SK-N-SH treated with all-trans-retinoic acid at 6 μM for 48 hours (cell line): ENCODE measurements around the gene PALD1.

Experiments
- ATAC-seq: fragments of 200-7000 bp; cut with Tn5 transposase; 3 replicates; pipeline ENCODE4 v1.9.1; 2020; ENCODE audit warnings: mild to moderate bottlenecking, moderate library complexity
- BACH2 ChIP-seq: fragments of 250-450 bp; sonication (Bioruptor Pico); IDR thresholded peaks from 2 replicates; pipeline ENCODE4 v1.9.0; 2021; ENCODE audit warnings: mild to moderate bottlenecking, borderline replicate concordance
- CREB5 ChIP-seq: fragments of 250-450 bp; sonication (Bioruptor Pico); IDR thresholded peaks from 2 replicates; pipeline ENCODE4 v1.5.1; 2020; ENCODE audit warnings: low read depth, mild to moderate bottlenecking, moderate library complexity
- CSDC2 ChIP-seq: fragments of 250-450 bp; sonication (Bioruptor Pico); IDR thresholded peaks from 2 replicates; pipeline ENCODE4 v1.5.0; 2020; ENCODE audit warnings: mild to moderate bottlenecking, moderate library complexity
- CSRNP3 ChIP-seq: fragments of 250-450 bp; sonication (Bioruptor Pico); IDR thresholded peaks from 2 replicates; pipeline ENCODE4 v1.5.1; 2021; ENCODE audit warnings: mild to moderate bottlenecking, moderate library complexity
- GLIS3 ChIP-seq: fragments of 250-450 bp; sonication (Bioruptor Pico); IDR thresholded peaks from 2 replicates; pipeline ENCODE4 v1.5.0; 2020; ENCODE audit warnings: mild to moderate bottlenecking, moderate library complexity
- ISL1 ChIP-seq: fragments of 250-450 bp; sonication (Bioruptor Pico); IDR thresholded peaks from 2 replicates; pipeline ENCODE4 v2.1.2; 2022; ENCODE audit warnings: mild to moderate bottlenecking, moderate library complexity
- OSR1 ChIP-seq: fragments of 250-450 bp; sonication (Bioruptor Pico); IDR thresholded peaks from 2 replicates; pipeline ENCODE4 v1.8.0; 2022; ENCODE audit warnings: moderate library complexity, mild to moderate bottlenecking, inconsistent platforms
- PATZ1 ChIP-seq: fragments of 250-450 bp; sonication (Bioruptor Pico); IDR thresholded peaks from 2 replicates; pipeline ENCODE4 v1.8.0; 2020; ENCODE audit warnings: mild to moderate bottlenecking, moderate library complexity, borderline replicate concordance
- POU6F1 ChIP-seq: fragments of 250-450 bp; sonication (Bioruptor Pico); IDR thresholded peaks from 2 replicates; pipeline ENCODE4 v1.8.0; 2021; ENCODE audit warnings: low read depth, mild to moderate bottlenecking, moderate library complexity, borderline replicate concordance
- PPARA ChIP-seq: fragments of 250-450 bp; sonication (Bioruptor Pico); IDR thresholded peaks from 2 replicates; pipeline ENCODE4 v1.5.0; 2020; ENCODE audit warnings: mild to moderate bottlenecking, borderline replicate concordance
- RARB ChIP-seq: fragments of 250-450 bp; sonication (Bioruptor Pico); IDR thresholded peaks from 2 replicates; pipeline ENCODE4 v1.8.0; 2021; ENCODE audit warnings: mild to moderate bottlenecking, moderate library complexity
- TCF4 ChIP-seq: fragments of 250-450 bp; sonication (Bioruptor Pico); IDR thresholded peaks from 2 replicates; pipeline ENCODE4 v1.8.0; 2021; ENCODE audit warnings: mild to moderate bottlenecking, moderate library complexity, borderline replicate concordance
- TOX ChIP-seq: fragments of 250-450 bp; sonication (Bioruptor Pico); IDR thresholded peaks from 2 replicates; pipeline ENCODE4 v1.8.0; 2021; ENCODE audit warnings: mild to moderate bottlenecking, moderate library complexity, borderline replicate concordance
- TSHZ2 ChIP-seq: fragments of 250-450 bp; sonication (Bioruptor Pico); IDR thresholded peaks from 2 replicates; pipeline ENCODE4 v1.5.0; 2020; ENCODE audit warnings: mild to moderate bottlenecking, moderate library complexity
- ZC3H10 ChIP-seq: fragments of 250-450 bp; sonication (Bioruptor Pico); IDR thresholded peaks from 2 replicates; pipeline ENCODE4 v1.5.1; 2021; ENCODE audit warnings: mild to moderate bottlenecking, moderate library complexity
- ZNF565 ChIP-seq: fragments of 450-650 bp; formaldehyde crosslinking; conservative IDR thresholded peaks from 2 replicates; pipeline ENCODE4 v1.5.0; 2020; ENCODE audit warnings: low read depth, mild to moderate bottlenecking, moderate library complexity
- ZNF70 ChIP-seq: fragments of 450-650 bp; formaldehyde crosslinking; IDR thresholded peaks from 2 replicates; pipeline ENCODE4 v1.5.0; 2020; ENCODE audit warnings: mild to moderate bottlenecking, moderate library complexity
- ZNF8 ChIP-seq: fragments of 450-650 bp; formaldehyde crosslinking; IDR thresholded peaks from 2 replicates; pipeline ENCODE4 v1.5.0; 2020; ENCODE audit warnings: mild to moderate bottlenecking, moderate library complexity

PALD1 gene

GRCh38 chr10:70535451-70535850 is 56.9 kb downstream of the PALD1 start:
- TF ChIP-seq BACH2 (CRISPR knock-in tag) (no peak), CSDC2 (CRISPR knock-in tag) (no peak), ISL1 (CRISPR knock-in tag) (no peak)
- no peak for ATAC-seq

- ATAC-seq, result no peak
- no peak for TF ChIP-seq ZNF70
- TF ChIP-seq ISL1 (CRISPR knock-in tag), result no peak
- no peak for TF ChIP-seq ZC3H10 (CRISPR knock-in tag)
- TF ChIP-seq TSHZ2 (CRISPR knock-in tag), result no peak
- no peak for TF ChIP-seq POU6F1 (CRISPR knock-in tag)
- no peak for TF ChIP-seq ZNF565 (CRISPR knock-in tag)
- no peak for TF ChIP-seq CREB5
- no peak for TF ChIP-seq CSDC2 (CRISPR knock-in tag)
- TF ChIP-seq GLIS3 (CRISPR knock-in tag), result no peak
- TF ChIP-seq PATZ1 (CRISPR knock-in tag), result no peak
- no peak for TF ChIP-seq TCF4 (CRISPR knock-in tag)
- no peak for TF ChIP-seq RARB
These were observed 57.8 kb downstream of the PALD1 start for GRCh38 chr10:70536196-70536861.

GRCh38 chr10:70537398-70538194 is 59.0 kb downstream of the PALD1 start:
- ATAC-seq, result peak; percentile 44
- no peak for TF ChIP-seq GLIS3 (CRISPR knock-in tag)
- no peak for TF ChIP-seq CSRNP3 (CRISPR knock-in tag)
- TF ChIP-seq OSR1 (CRISPR knock-in tag), result no peak
- TF ChIP-seq CSDC2 (CRISPR knock-in tag), result no peak

- ATAC-seq, result no peak
- TF ChIP-seq ZC3H10 (CRISPR knock-in tag) (no peak), BACH2 (CRISPR knock-in tag) (no peak), ZNF565 (CRISPR knock-in tag) (no peak), RARB (no peak), TOX (CRISPR knock-in tag) (no peak), CSRNP3 (CRISPR knock-in tag) (no peak), PATZ1 (CRISPR knock-in tag) (no peak), PPARA (CRISPR knock-in tag) (no peak), CSDC2 (CRISPR knock-in tag) (no peak), ZNF8 (CRISPR knock-in tag) (no peak)
These were observed 59.6 kb downstream of the PALD1 start for GRCh38 chr10:70538195-70538520.
